SH-SY5Y (cell line): ENCODE results near the gene KRT31.

Experiments used
- GATA2 ChIP-seq: IDR thresholded peaks from 2 replicates; pipeline ENCODE4 v1.6.1; 2011; ENCODE audit warnings: mild to moderate bottlenecking, low read depth, low read length
- GATA3 ChIP-seq: IDR thresholded peaks from 2 replicates; pipeline ENCODE4 v1.6.1; 2011; ENCODE audit warnings: low read depth, mild to moderate bottlenecking, low read length, moderate library complexity

DNA sequence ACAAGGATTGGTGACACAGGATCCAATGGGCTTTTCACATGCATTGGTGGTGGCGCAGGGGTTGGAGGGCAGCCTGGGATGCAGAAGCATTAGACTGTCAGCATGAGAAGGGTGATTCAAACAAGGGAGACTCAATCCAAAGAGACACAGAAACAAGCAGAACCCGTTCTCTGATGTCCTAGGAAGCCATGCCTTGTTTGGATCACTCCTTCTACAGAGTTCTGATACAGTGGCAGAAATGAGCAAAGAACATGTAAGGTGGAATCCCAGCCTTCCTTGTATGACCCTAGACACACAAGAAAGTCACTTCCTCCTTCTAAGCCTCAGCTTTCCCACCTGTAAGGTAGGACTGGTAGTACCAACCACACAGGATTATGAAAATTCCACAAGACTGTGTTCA is 33.5 kb downstream of the KRT31 start:
- no peak for TF ChIP-seq GATA3
- TF ChIP-seq GATA2 = no peak
